ENCODE measurements around the gene KCNN4.
"Not testable (repeated sequence)": the region's sequence is repeated elsewhere in the genome, so short reads cannot be mapped to it uniquely, and the experiment has no call there.

Gene KCNN4

DNA sequence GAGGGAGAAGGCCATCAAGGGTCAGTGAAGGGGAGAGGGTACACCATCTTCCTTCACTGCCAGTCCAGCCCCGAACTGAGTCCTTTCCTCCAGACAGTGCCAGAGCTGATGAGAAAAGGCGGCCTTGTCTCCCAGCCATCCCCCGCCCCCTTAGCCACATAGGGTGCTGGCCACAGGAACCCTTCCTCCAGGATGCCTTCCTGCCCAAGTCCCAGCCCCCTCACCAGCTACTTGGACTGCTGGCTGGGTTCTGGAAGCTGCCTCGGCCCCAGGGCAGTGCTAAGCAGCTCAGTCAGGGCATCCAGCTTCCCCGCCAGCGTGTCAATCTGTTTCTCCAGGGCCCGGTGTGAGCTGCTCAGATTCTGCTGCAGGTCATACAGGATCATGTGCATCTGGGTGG is 13.5 kb downstream of the KCNN4 start:
- H3K27ac ChIP-seq: peak overlapping the region; percentile 90
- TF ChIP-seq, protein P1, sequence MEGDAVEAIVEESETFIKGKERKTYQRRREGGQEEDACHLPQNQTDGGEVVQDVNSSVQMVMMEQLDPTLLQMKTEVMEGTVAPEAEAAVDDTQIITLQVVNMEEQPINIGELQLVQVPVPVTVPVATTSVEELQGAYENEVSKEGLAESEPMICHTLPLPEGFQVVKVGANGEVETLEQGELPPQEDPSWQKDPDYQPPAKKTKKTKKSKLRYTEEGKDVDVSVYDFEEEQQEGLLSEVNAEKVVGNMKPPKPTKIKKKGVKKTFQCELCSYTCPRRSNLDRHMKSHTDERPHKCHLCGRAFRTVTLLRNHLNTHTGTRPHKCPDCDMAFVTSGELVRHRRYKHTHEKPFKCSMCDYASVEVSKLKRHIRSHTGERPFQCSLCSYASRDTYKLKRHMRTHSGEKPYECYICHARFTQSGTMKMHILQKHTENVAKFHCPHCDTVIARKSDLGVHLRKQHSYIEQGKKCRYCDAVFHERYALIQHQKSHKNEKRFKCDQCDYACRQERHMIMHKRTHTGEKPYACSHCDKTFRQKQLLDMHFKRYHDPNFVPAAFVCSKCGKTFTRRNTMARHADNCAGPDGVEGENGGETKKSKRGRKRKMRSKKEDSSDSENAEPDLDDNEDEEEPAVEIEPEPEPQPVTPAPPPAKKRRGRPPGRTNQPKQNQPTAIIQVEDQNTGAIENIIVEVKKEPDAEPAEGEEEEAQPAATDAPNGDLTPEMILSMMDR (conservative IDR thresholded peaks at IDR 0.05): no peak

DNA sequence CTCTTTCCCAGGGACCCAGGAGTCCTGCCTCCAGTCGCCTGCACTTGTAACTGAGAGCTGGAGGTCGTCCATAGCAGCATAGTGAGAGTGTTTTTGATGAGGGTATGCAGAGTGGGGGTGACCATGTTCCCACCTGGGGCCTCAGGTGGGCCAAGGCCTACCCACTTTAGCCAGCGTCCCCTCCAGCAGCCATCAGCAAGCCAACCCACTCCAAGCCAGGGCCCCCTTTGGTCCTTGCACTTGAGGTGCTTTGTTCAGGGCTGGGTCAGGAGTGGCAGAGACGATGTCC is 14.1 kb downstream of the KCNN4 start:
- TF ChIP-seq, protein P1 (conservative IDR thresholded peaks at IDR 0.05): peak; percentile 38
- peak overlapping the region; percentile 90 for H3K27ac ChIP-seq

GRCh38 chr19:43765109-43765876 is 15.5 kb downstream of the KCNN4 start:
- TF ChIP-seq, protein P1 (conservative IDR thresholded peaks at IDR 0.05): no peak
- no peak overlapping the region for H3K27ac ChIP-seq

DNA sequence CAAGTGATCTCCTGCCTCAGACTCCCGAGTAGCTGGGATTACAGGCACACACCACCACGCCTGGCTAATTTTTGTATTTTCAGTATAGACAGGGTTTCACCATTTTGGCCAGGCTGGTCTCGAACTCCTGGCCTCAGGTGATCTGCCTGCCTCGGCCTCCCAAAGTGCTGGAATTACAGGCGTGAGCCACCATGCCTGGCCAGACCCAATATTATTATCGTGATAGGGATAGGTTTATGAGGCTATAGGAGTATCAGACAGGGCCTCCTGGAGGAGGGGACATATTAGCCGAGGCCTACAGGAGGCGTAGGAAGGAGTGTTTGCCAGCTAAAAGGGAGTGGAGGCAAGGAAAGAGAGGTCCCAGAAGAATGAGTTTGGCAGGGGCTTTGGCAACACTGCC is 16.1 kb downstream of the KCNN4 start:
- not testable (repeated sequence) for H3K27ac ChIP-seq

DNA sequence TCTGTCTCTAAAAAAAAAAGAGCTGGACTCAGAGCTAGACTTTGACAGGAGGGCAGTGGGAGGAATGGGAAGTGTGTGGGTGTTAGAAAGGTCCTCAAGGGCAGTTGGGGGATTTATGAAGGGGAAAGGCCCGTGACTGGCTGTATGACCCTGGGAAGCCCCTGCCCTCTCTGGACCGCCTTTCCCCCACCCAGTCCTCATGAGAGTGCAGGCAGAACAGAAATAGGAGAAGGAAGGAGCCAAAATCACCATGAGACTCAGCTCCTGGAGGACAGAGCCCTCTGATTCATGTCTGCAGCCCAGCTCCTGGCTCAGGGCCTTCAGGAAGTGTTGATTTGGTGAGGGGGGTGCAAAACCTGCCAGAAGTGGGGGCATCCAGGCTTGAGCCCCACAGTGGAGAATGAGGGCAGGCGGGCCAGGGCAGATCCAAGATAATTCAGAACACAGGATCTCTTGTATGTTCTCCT is 17.3 kb downstream of the KCNN4 start:
- H3K27ac ChIP-seq: no peak overlapping the region
- TF ChIP-seq, protein P1 (conservative IDR thresholded peaks at IDR 0.05): no peak

- TF ChIP-seq, protein P1 (conservative IDR thresholded peaks at IDR 0.05): no peak
Observed at GRCh38 chr19:43762814-43763213, 18.0 kb downstream of the KCNN4 start.

GRCh38 chr19:43760941-43761340 is 19.8 kb downstream of the KCNN4 start:
- no peak overlapping the region for H3K27ac ChIP-seq
- TF ChIP-seq, protein P1 (conservative IDR thresholded peaks at IDR 0.05): no peak

More at GRCh38 chr19:43762814-43763213, 18.0 kb downstream of the KCNN4 start:
- no peak overlapping the region for H3K27ac ChIP-seq

DNA sequence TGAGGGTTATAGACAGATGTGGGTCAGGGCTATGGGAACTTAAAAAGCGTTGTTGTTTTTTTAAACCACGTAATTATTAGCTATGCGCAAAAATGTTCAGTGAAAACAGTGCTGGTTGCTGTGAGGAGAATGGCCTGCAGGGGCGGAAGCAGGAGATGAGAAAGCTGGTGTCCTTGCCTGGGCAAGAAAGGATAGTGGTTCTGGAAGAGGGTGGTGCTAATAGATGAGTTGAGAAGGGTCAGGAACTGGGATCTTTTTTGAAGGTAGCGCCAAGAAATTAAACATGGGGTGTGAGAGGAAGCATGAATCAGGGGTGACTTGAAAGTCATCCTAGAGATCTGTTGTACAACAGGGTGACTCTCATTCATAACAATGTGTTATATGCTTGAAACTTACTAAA is 21.3 kb downstream of the KCNN4 start:
- H3K27ac ChIP-seq: peak overlapping the region; percentile 17; the same call in 1 of the 2 replicates
- TF ChIP-seq, protein P1 (conservative IDR thresholded peaks at IDR 0.05): peak; percentile 57
